ENCODE results near the gene DIAPH3. TPM values are rescaled to one million over a fixed set of nuclear protein-coding genes. Genes with fewer than 3 reads are reported as not detected.

The DIAPH3 gene
- total RNA-seq, 1 donor from 2014 or later: 0.26 TPM

DNA sequence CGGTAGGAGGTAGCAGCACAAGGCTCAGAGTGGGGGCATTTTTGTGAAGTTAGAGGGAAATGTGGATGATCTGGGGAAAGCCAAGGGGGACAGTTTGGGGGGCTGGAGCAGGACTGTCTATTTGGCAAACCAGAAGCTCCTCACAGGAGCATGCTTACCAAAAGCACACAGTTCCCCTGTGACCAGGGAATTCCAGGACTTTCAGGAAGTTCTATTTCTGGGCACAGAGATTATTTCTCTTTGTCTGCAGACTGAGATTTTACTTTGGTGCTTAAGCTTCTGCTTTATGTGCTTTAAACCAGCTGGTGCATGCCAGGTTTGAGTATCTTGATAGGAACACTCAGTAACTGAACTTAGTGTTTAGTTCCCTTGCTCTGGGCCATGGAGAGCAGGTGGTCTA is 525.3 kb downstream of the DIAPH3 start:
- DNase-seq (ENCODE audit: low spot score): no peak

- DNase-seq (ENCODE audit: low spot score): no peak
Observed at GRCh38 chr13:59635589-59635988, 528.1 kb downstream of the DIAPH3 start.

DNA sequence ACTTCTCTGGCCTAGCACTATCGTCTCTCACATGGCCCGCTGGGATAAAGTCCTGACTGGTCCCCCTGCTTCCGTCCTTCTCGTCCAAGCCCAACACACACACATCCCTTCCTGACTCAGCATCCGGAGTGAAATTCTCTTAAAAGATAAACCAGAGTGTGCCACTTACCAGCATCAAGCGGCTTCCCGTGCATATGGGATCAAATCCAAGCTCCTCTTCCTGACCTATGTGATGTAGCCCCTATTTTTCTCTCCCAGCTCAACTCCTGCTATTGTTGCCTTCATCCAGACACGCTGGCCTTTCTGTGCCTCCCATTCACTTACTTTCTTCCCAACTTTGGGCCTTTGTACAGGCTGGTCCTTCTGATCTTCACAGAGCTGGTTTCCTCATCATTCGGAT is 530.4 kb downstream of the DIAPH3 start:
- no peak for DNase-seq (ENCODE audit: low spot score)

GRCh38 chr13:59631271-59631670 is 532.5 kb downstream of the DIAPH3 start:
- no peak for DNase-seq (ENCODE audit: low spot score)

- DNase-seq (ENCODE audit: low spot score): no peak
Observed at GRCh38 chr13:59625111-59625510, 538.6 kb downstream of the DIAPH3 start.

GRCh38 chr13:59623206-59623915 is 540.4 kb downstream of the DIAPH3 start:
- DNase-seq (ENCODE audit: low spot score): no peak

- DNase-seq (ENCODE audit: low spot score): no peak
Observed at GRCh38 chr13:59621773-59622172, 542.0 kb downstream of the DIAPH3 start.

Other genes starting within 250 kb of the DIAPH3 start
- gene TDRD3, start 233.3 kb upstream of the DIAPH3 start, total RNA-seq: 23.7 TPM